ENCODE results near the gene KDM3B.

Gene KDM3B

GRCh38 chr5:138351056-138351455 is 1.4 kb upstream of the KDM3B start:
- H3K4me2 ChIP-seq (ENCODE audit: insufficient read depth, low read length): no peak overlapping the region
- DNase-seq (no peak), ATAC-seq (ENCODE audit: insufficient read depth, low read depth) (no peak)
- peaks cover 19% of the 10 kb centered on the region; the same call in 1 of the 2 replicates for H4K20me1 ChIP-seq (ENCODE audit: insufficient read depth, low read length)
- peaks cover 4% of the 10 kb centered on the region for H3K9me3 ChIP-seq (ENCODE audit: insufficient read depth, low read length, severe bottlenecking)
- H3K79me2 ChIP-seq (ENCODE audit: insufficient read depth, low read length): peaks cover 35% of the 10 kb centered on the region
- no peak overlapping the region for H2AFZ ChIP-seq (ENCODE audit: low read depth, low read length)
- TF ChIP-seq EZH2 (IDR thresholded peaks at IDR 0.05; ENCODE audit: borderline replicate concordance, low read depth, low read length, severe bottlenecking) (no peak), CTCF (IDR thresholded peaks at IDR 0.05; ENCODE audit: borderline replicate concordance, extremely low read depth, low read length, poor library complexity, severe bottlenecking) (no peak)
- H3K9ac ChIP-seq (ENCODE audit: low read depth, low read length): no peak overlapping the region
- H3K4me1 ChIP-seq (ENCODE audit: insufficient read depth, low read length): peaks cover 17% of the 10 kb centered on the region
- H3K4me3 ChIP-seq (ENCODE audit: low read depth in 1 of 2, low read length in 2 of 2): no peak overlapping the region
- no peak overlapping the region for H3K27ac ChIP-seq (ENCODE audit: low read length)
- no peaks in the 10 kb centered on the region for H3K27me3 ChIP-seq (ENCODE audit: insufficient read depth, low read length, poor library complexity)
- peaks cover 37% of the 10 kb centered on the region for H3K36me3 ChIP-seq (ENCODE audit: insufficient read depth, low read length)

- Histone ChIP-seq H2AFZ (ENCODE audit: low read depth, low read length) (no peak overlapping the region), H3K9ac (ENCODE audit: low read depth, low read length) (no peak overlapping the region), H3K36me3 (ENCODE audit: insufficient read depth, low read length) (peaks cover 34% of the 10 kb centered on the region), H3K4me3 (ENCODE audit: low read depth in 1 of 2, low read length in 2 of 2) (no peak overlapping the region), H3K4me2 (ENCODE audit: insufficient read depth, low read length) (no peak overlapping the region), H4K20me1 (ENCODE audit: insufficient read depth, low read length) (peaks cover 19% of the 10 kb centered on the region; the same call in 1 of the 2 replicates), H3K79me2 (ENCODE audit: insufficient read depth, low read length) (peaks cover 40% of the 10 kb centered on the region), H3K9me3 (ENCODE audit: insufficient read depth, low read length, severe bottlenecking) (peaks cover 4% of the 10 kb centered on the region), H3K27me3 (ENCODE audit: insufficient read depth, low read length, poor library complexity) (no peaks in the 10 kb centered on the region), H3K27ac (ENCODE audit: low read length) (no peak overlapping the region), H3K4me1 (ENCODE audit: insufficient read depth, low read length) (peaks cover 17% of the 10 kb centered on the region)
- ATAC-seq (ENCODE audit: insufficient read depth, low read depth) (no peak), DNase-seq (no peak)
- TF ChIP-seq EZH2 (IDR thresholded peaks at IDR 0.05; ENCODE audit: borderline replicate concordance, low read depth, low read length, severe bottlenecking): no peak
- TF ChIP-seq CTCF (IDR thresholded peaks at IDR 0.05; ENCODE audit: borderline replicate concordance, extremely low read depth, low read length, poor library complexity, severe bottlenecking): no peak
Observed at GRCh38 chr5:138351517-138351916, 968 bp upstream of the KDM3B start.

- TF ChIP-seq EZH2 (IDR thresholded peaks at IDR 0.05; ENCODE audit: borderline replicate concordance, low read depth, low read length, severe bottlenecking) (no peak), CTCF (IDR thresholded peaks at IDR 0.05; ENCODE audit: borderline replicate concordance, extremely low read depth, low read length, poor library complexity, severe bottlenecking) (peak; percentile 55)
- Histone ChIP-seq H3K36me3 (ENCODE audit: insufficient read depth, low read length) (peaks cover 22% of the 10 kb centered on the region), H3K9me3 (ENCODE audit: insufficient read depth, low read length, severe bottlenecking) (peaks cover 4% of the 10 kb centered on the region), H3K4me3 (ENCODE audit: low read depth in 1 of 2, low read length in 2 of 2) (peak overlapping the region; percentile 88 to 96), H3K27me3 (ENCODE audit: insufficient read depth, low read length, poor library complexity) (no peaks in the 10 kb centered on the region), H3K4me2 (ENCODE audit: insufficient read depth, low read length) (peak overlapping the region; percentile 72), H2AFZ (ENCODE audit: low read depth, low read length) (peak overlapping the region; percentile 74), H4K20me1 (ENCODE audit: insufficient read depth, low read length) (peaks cover 26% of the 10 kb centered on the region; the same call in 1 of the 2 replicates), H3K79me2 (ENCODE audit: insufficient read depth, low read length) (peaks cover 53% of the 10 kb centered on the region), H3K4me1 (ENCODE audit: insufficient read depth, low read length) (peaks cover 17% of the 10 kb centered on the region), H3K9ac (ENCODE audit: low read depth, low read length) (peak overlapping the region; percentile 93), H3K27ac (ENCODE audit: low read length) (peak overlapping the region; percentile 89)
- DNase-seq (peak; percentile 70), ATAC-seq (ENCODE audit: insufficient read depth, low read depth) (peak; percentile 65)
Observed at GRCh38 chr5:138352722-138353559, 456 bp downstream of the KDM3B start.
